K562 (cell line): ENCODE measurements around the gene LRP1B. TPM values are rescaled to one million over a fixed set of nuclear protein-coding genes. Genes with fewer than 3 reads are reported as not detected.

Experiments
- ATAC-seq: fragments of 200-7000 bp; cut with Tn5 transposase; 3 replicates; pipeline ENCODE4 v1.9.1; 2020; ENCODE audit warnings: moderate library complexity
- BruUV-seq: library from RNA; stranded (reverse); fragments of 400-500 nt; replicated peaks from 2 replicates; lab custom pipeline; 2021; lab: Mats Ljungman, UMichigan
- CTCF ChIA-PET: fragments of 300-600 bp; formaldehyde crosslinking; extraction: SDS; loops from one replicate; lab custom pipeline; 2021; ENCODE audit warnings: low intra/inter-chr PET ratio; lab: Yijun Ruan, JAX
- POLR2A ChIA-PET: fragments of 300-600, 350-650 bp; sonication (Branson Sonifier 250); formaldehyde crosslinking; extraction: SDS; loops from one replicate; lab custom pipeline; 2021; ENCODE audit warnings: antibody characterized with exemption, inconsistent platforms; lab: Yijun Ruan, JAX
- DNase-seq, 4 experiments: peaks; one replicate each; pipeline versions ENCODE4 v3.0.0 to v3.0.0-alpha.2; 2011 to 2018; ENCODE audit warnings: low spot score in 3 of 4, mixed read lengths in 3 of 4; ENCODE audit errors: extremely low read depth in 1 of 4
- FAIRE-seq: peaks from 2 replicates; lab custom pipeline; 2011; peaks lifted over from hg19 to GRCh38; lab: Jason Lieb, UNC
- H2AFZ ChIP-seq: 2 replicates; pipeline ENCODE4 v1.6.0; 2011; ENCODE audit warnings: low read depth, low read length, control low read depth, inconsistent platforms
- H3K27ac ChIP-seq: fragments of 200-600 bp; 3 replicates; pipeline ENCODE4 v1.8.0; 2011; ENCODE audit warnings: low read depth, mild to moderate bottlenecking, control low read depth, inconsistent platforms, low read length, moderate library complexity, mixed read lengths; ENCODE audit errors: extremely low read depth
- H3K27me3 ChIP-seq, 2 experiments: fragments of 300-600 bp in 1 of 2; 2 replicates in 1 of 2; 3 replicates in 1 of 2; pipeline versions ENCODE4 v1.6.0 to v1.8.0; 2011; ENCODE audit warnings: inconsistent platforms in 2 of 2, low read length in 2 of 2, mild to moderate bottlenecking in 1 of 2, mixed read lengths in 1 of 2, moderate library complexity in 1 of 2; ENCODE audit not compliant: control insufficient read depth in 2 of 2, insufficient read depth in 2 of 2
- H3K36me3 ChIP-seq: fragments of 300-600 bp; 3 replicates; pipeline ENCODE4 v1.8.0; 2011; ENCODE audit warnings: mild to moderate bottlenecking, low read length, inconsistent platforms; ENCODE audit not compliant: control insufficient read depth, insufficient read depth
- H3K4me1 ChIP-seq, 2 experiments: fragments of 200-600 bp in 1 of 2; replicated peaks in 1 of 2; 2 replicates in 1 of 2; 3 replicates in 1 of 2; pipeline versions ENCODE4 v1.5.1 to v1.8.0; 2011; ENCODE audit warnings: inconsistent platforms in 2 of 2, low read length in 2 of 2, mild to moderate bottlenecking in 1 of 2, mixed read lengths in 1 of 2, moderate library complexity in 1 of 2; ENCODE audit not compliant: control insufficient read depth in 2 of 2, insufficient read depth in 2 of 2
- H3K4me2 ChIP-seq: 2 replicates; pipeline ENCODE4 v1.6.1; 2011; ENCODE audit warnings: low read length, control low read depth, inconsistent platforms, mixed read lengths; ENCODE audit not compliant: insufficient read depth
- H3K4me3 ChIP-seq: fragments of 200-600 bp; sonication (generic), shearing (Covaris generic); 2 replicates; pipeline ENCODE4 v1.5.1; 2016; ENCODE audit warnings: control low read depth, inconsistent platforms
- H3K79me2 ChIP-seq: fragments of 200-600 bp; 3 replicates; pipeline ENCODE4 v1.8.0; 2011; ENCODE audit warnings: low read length, inconsistent platforms; ENCODE audit not compliant: control insufficient read depth, insufficient read depth
- H3K9ac ChIP-seq, 2 experiments: 2 replicates each; pipeline versions ENCODE4 v1.6.0 to v1.6.1; 2011; ENCODE audit warnings: low read depth in 2 of 2, low read length in 2 of 2, control low read depth in 1 of 2, inconsistent platforms in 1 of 2, mild to moderate bottlenecking in 1 of 2, mixed read lengths in 1 of 2; ENCODE audit not compliant: insufficient read depth in 1 of 2
- H3K9me1 ChIP-seq: one replicate; pipeline ENCODE4 v1.6.0; 2011; ENCODE audit warnings: inconsistent platforms, mild to moderate bottlenecking, low read length, moderate library complexity; ENCODE audit not compliant: control insufficient read depth, insufficient read depth
- H3K9me3 ChIP-seq: replicated peaks from 2 replicates; pipeline ENCODE4 v1.5.1; 2011; ENCODE audit warnings: low read depth, low read length, inconsistent platforms; ENCODE audit not compliant: control insufficient read depth, insufficient read depth
- H4K20me1 ChIP-seq: replicated peaks from 2 replicates; pipeline ENCODE4 v1.6.1; 2011; ENCODE audit warnings: low read length, inconsistent platforms, mixed read lengths; ENCODE audit not compliant: control insufficient read depth, insufficient read depth
- BRD9 ChIP-seq: fragments of 450-650 bp; IDR thresholded peaks from 2 replicates; pipeline ENCODE4 v1.6.1; 2018; ENCODE audit warnings: low read depth; ENCODE audit not compliant: partially characterized antibody
- FUS ChIP-seq: fragments of 200-400 bp; formaldehyde crosslinking; optimal IDR thresholded peaks from 2 replicates; pipeline ENCODE3; 2017; ENCODE audit warnings: low read depth, low read length
- HIVEP1 ChIP-seq: fragments of 250-450 bp; sonication (Bioruptor Pico); IDR thresholded peaks from 2 replicates; pipeline ENCODE4 v1.4.0; 2020; ENCODE audit warnings: mild to moderate bottlenecking
- LARP7 ChIP-seq: fragments of 450-650 bp; IDR thresholded peaks from 2 replicates; pipeline ENCODE4 v1.6.1; 2016
- RERE ChIP-seq: sonication (generic); formaldehyde crosslinking; IDR thresholded peaks from 2 replicates; pipeline ENCODE4 v1.8.0; 2023; ENCODE audit warnings: missing genetic modification reagents, mild to moderate bottlenecking, borderline replicate concordance
- RFX5 ChIP-seq: IDR thresholded peaks from 2 replicates; pipeline ENCODE4 v1.6.1; 2011; ENCODE audit warnings: low read depth, mild to moderate bottlenecking, improper control_type of control experiment, low read length
- RHOXF2B ChIP-seq: fragments of 250-450 bp; sonication (Bioruptor Pico); conservative IDR thresholded peaks from 2 replicates; pipeline ENCODE4 v1.5.1; 2021
- STAT5A ChIP-seq: IDR thresholded peaks from 2 replicates; pipeline ENCODE4 v1.6.1; 2012; ENCODE audit warnings: low read length, inconsistent platforms, borderline replicate concordance
- XRCC3 ChIP-seq: fragments of 450-650 bp; IDR thresholded peaks from 2 replicates; pipeline ENCODE4 v1.6.1; 2017; ENCODE audit warnings: mild to moderate bottlenecking, moderate library complexity
- ZBTB11 ChIP-seq, 3 experiments: fragments of 200-800 bp in 1 of 3; fragments of 250-450 bp in 1 of 3; fragments of 450-650 bp in 1 of 3; sonication (Bioruptor Pico) in 1 of 3; sonication (Bioruptor generic) in 1 of 3; formaldehyde crosslinking in 1 of 3; IDR thresholded peaks; 2 replicates each; pipeline versions ENCODE4 v1.6.1 to v1.8.0; 2016 to 2022; ENCODE audit warnings: mild to moderate bottlenecking in 2 of 3, missing genetic modification characterization in 2 of 3, missing compliant biosample characterization in 1 of 3, moderate library complexity in 1 of 3
- ZNF311 ChIP-seq: fragments of 250-450 bp; sonication (Bioruptor Pico); IDR thresholded peaks from 2 replicates; pipeline ENCODE4 v1.4.0; 2020; ENCODE audit warnings: mild to moderate bottlenecking, moderate library complexity
- ZNF75A ChIP-seq: fragments of 450-650 bp; formaldehyde crosslinking; IDR thresholded peaks from 2 replicates; pipeline ENCODE4 v1.4.0; 2020; ENCODE audit warnings: mild to moderate bottlenecking
- WGBS: fragments of 100-300 bp; shearing (Covaris generic); methylation state at CpG from one replicate; pipeline ENCODE4 v1.1.6; 2016; ENCODE audit warnings: low coverage, mixed read lengths; ENCODE audit not compliant: insufficient coverage; ENCODE audit errors: missing lambda C conversion rate; 5-methylcytosine and 5-hydroxymethylcytosine counted together
- in situ Hi-C: fragments of 300-500 bp; cut with MboI; formaldehyde crosslinking; loops from 4 replicates; pipeline ENCODE4 v1.15.0; 2018; ENCODE audit warnings: inconsistent platforms, mixed read lengths
- intact Hi-C: fragments of 100-400 bp; cut with micrococcal nuclease; formaldehyde crosslinking; loops from 2 replicates; pipeline ENCODE4 v1.14.2; 2022
- polyA plus RNA-seq, 8 experiments: library from polyadenylated mRNA; depleted of rRNA in 4 of 8; stranded (reverse) in 5 of 8; unstranded in 3 of 8; fragments of >200 nt; fragmentation: Nextera tagmentation in 2 of 8; fragmentation: Illumina TruSeq in 1 of 8; extraction: Ambion mirVana in 2 of 8; extraction: Trizol in 1 of 8; gene quantifications; 2 replicates each; pipeline versions ENCODE4 v1.2.1 to v1.2.3, GENCODE V29; 2011 to 2014; ENCODE audit warnings: inconsistent platforms in 1 of 8, missing spikeins in 1 of 8
- total RNA-seq, 7 experiments: library from RNA; depleted of rRNA in 6 of 7; stranded (reverse); fragments of >200 nt in 6 of 7; fragmentation: Illumina TruSeq in 2 of 7; extraction: Trizol in 2 of 7; gene quantifications; 2 replicates each; pipeline versions ENCODE4 v1.2.1 to v1.2.3, GENCODE V29; 2011 to 2021; ENCODE audit warnings: low replicate concordance in 1 of 7
- TF ChIP-seq, protein P1 (sequence below): fragments of 250-450 bp; sonication (Bioruptor Pico); IDR thresholded peaks from 2 replicates; pipeline ENCODE4 v1.8.0; 2022; ENCODE audit warnings: inconsistent platforms, mild to moderate bottlenecking, moderate library complexity, borderline replicate concordance

Gene LRP1B
- total and polyA plus RNA-seq, 9 of the 15 experiments (the other 6 are each of a cell fraction or from before 2014, with no cell fraction given): not detected

DNA sequence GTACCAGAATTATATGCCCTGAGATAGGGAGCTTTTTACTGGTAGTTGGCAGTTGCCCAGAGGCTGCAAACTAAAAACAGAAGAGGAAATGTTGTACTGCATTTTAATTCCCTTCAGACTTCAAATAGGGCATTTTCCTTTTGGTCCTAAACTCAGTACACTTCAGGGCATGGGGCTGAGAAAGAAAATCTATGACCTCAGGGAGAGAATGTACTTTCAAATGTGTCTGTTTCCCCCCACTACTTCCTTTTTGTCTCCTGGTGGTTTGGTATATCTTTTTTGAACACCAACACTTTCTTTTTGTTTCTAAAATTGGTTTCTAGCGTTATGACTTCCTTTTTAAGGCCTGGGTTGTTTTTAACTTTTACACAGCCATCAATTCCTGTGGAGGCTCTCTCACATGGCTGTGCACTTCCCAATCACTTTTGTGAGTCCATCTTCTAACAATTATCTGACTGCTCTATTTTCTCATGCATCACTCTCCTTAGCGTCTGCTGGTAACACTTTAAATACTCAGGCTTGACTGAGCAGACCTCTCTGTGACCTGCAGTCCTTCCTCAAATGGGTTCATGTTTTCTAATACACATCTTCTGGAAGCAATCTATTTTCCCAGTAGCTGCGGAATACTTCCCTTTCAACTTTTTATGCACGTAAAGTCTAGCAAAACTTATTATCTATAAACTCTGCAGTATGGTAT, 596.0 kb downstream of the LRP1B start:
- Histone ChIP-seq H3K4me2 (no peak overlapping the region), H3K4me1 (no peaks in the 10 kb centered on the region), H3K4me3 (no peak overlapping the region), H3K27me3 (no peaks in the 10 kb centered on the region), H3K9me1 (no peaks in the 10 kb centered on the region), H3K36me3 (no peaks in the 10 kb centered on the region), H3K27ac (no peak overlapping the region), H3K79me2 (no peaks in the 10 kb centered on the region), H3K9ac (no peak overlapping the region), H3K9me3 (no peaks in the 10 kb centered on the region), H2AFZ (no peak overlapping the region), H4K20me1 (no peaks in the 10 kb centered on the region)
- intact Hi-C loops (no loop called here), in situ Hi-C loops (no loop called here)
- ATAC-seq (no peak), FAIRE-seq (no peak), DNase-seq (no peak)
- CTCF ChIA-PET: no interaction called here
- no TSS peak for BruUV-seq
- POLR2A ChIA-PET: no interaction called here
- WGBS: 0% methylated on average over 4 of the region's 4 CpGs
- no peak for TF ChIP-seq HIVEP1 (CRISPR knock-in tag)
- TF ChIP-seq ZNF75A (CRISPR knock-in tag): no peak
- TF ChIP-seq, protein P1, sequence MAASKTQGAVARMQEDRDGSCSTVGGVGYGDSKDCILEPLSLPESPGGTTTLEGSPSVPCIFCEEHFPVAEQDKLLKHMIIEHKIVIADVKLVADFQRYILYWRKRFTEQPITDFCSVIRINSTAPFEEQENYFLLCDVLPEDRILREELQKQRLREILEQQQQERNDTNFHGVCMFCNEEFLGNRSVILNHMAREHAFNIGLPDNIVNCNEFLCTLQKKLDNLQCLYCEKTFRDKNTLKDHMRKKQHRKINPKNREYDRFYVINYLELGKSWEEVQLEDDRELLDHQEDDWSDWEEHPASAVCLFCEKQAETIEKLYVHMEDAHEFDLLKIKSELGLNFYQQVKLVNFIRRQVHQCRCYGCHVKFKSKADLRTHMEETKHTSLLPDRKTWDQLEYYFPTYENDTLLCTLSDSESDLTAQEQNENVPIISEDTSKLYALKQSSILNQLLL (CRISPR knock-in tag): no peak
- TF ChIP-seq RHOXF2B (CRISPR knock-in tag): no peak
- TF ChIP-seq FUS: no peak
- TF ChIP-seq LARP7: no peak
- TF ChIP-seq ZBTB11 (CRISPR knock-in tag; IDR thresholded peaks at IDR 0.05): no peak
- TF ChIP-seq XRCC3: no peak
- TF ChIP-seq RERE (CRISPR knock-in tag): no peak
- no peak for TF ChIP-seq STAT5A
- TF ChIP-seq BRD9: no peak
- no peak for TF ChIP-seq ZNF311 (CRISPR knock-in tag)
- TF ChIP-seq RFX5: no peak
